Activated CD4-positive, alpha-beta T cell treated with anti-CD3 and anti-CD28 coated beads, Interleukin-2, amount 50 U/mL, for 16 hours (primary cell): ENCODE measurements around the gene PIGX.

ENCODE experiments used
- DNase-seq: peaks from one replicate; pipeline ENCODE4 v3.0.0-alpha.2; 2020

The PIGX gene

GRCh38 chr3:196711838-196712513, at the start of gene PIGX, which contains the start of gene CEP19:
Gene PIGX (plus strand): TSS chr3:196712377.
Gene CEP19 (minus strand): TSS chr3:196712250. CDS start chr3:196708657, 3,593 bp downstream.
- DNase-seq = peak; percentile 93

GRCh38 chr3:196662711-196663571, 49.2 kb upstream of the PIGX start:
- DNase-seq = no peak

GRCh38 chr3:196666001-196666867, 45.9 kb upstream of the PIGX start:
- DNase-seq = no peak

GRCh38 chr3:196667056-196667825, 44.9 kb upstream of the PIGX start:
- DNase-seq = no peak

- DNase-seq = no peak
Measured at GRCh38 chr3:196670339-196670738, 41.8 kb upstream of the PIGX start.

- DNase-seq = no peak
Measured at GRCh38 chr3:196673632-196674031, 38.5 kb upstream of the PIGX start.

GRCh38 chr3:196677353-196677752, 34.8 kb upstream of the PIGX start:
- no peak for DNase-seq

GRCh38 chr3:196677931-196678330, 34.2 kb upstream of the PIGX start:
- no peak for DNase-seq

GRCh38 chr3:196684548-196685407, 27.4 kb upstream of the PIGX start:
- peak; percentile 70 for DNase-seq

GRCh38 chr3:196686436-196686835, 25.7 kb upstream of the PIGX start:
- no peak for DNase-seq

- DNase-seq = no peak
Measured at GRCh38 chr3:196688349-196688748, 23.8 kb upstream of the PIGX start.

- DNase-seq = no peak
Measured at GRCh38 chr3:196689941-196690660, 22.1 kb upstream of the PIGX start.

GRCh38 chr3:196691386-196691785, 20.8 kb upstream of the PIGX start:
- no peak for DNase-seq

- no peak for DNase-seq
Measured at GRCh38 chr3:196694202-196694638, 18.0 kb upstream of the PIGX start.

- DNase-seq = no peak
Measured at GRCh38 chr3:196694941-196695848, 17.0 kb upstream of the PIGX start.

GRCh38 chr3:196695849-196696226, 16.3 kb upstream of the PIGX start:
- no peak for DNase-seq

GRCh38 chr3:196697270-196697669, 14.9 kb upstream of the PIGX start:
- no peak for DNase-seq

GRCh38 chr3:196699749-196700148, 12.4 kb upstream of the PIGX start:
- no peak for DNase-seq

GRCh38 chr3:196700801-196701200, 11.4 kb upstream of the PIGX start:
- DNase-seq = no peak

GRCh38 chr3:196706327-196706726, 5.8 kb upstream of the PIGX start:
- DNase-seq = no peak
